CD4-positive, alpha-beta T cell (primary cell): Measurements from ENCODE around the gene MPHOSPH6. TPM values are rescaled to one million over a fixed set of nuclear protein-coding genes. Genes with fewer than 3 reads are reported as not detected.

Experiments
- ATAC-seq: fragments of 200-7000 bp; cut with Tn5 transposase; one replicate; pipeline ENCODE4 v1.10.0; 2022; ENCODE audit warnings: mild to moderate bottlenecking; ENCODE audit not compliant: poor library complexity
- CTCF ChIA-PET: fragments of 350-600 bp; sonication (Branson Sonifier 250); formaldehyde crosslinking; loops from one replicate; lab custom pipeline; 2021; ENCODE audit warnings: antibody characterized with exemption, inconsistent platforms; lab: Charles Lee
- POLR2A ChIA-PET: fragments of 350-600 bp; sonication (Branson Sonifier 250); formaldehyde crosslinking; loops from one replicate; lab custom pipeline; 2021; ENCODE audit warnings: antibody characterized with exemption, inconsistent platforms; lab: Charles Lee
- DNase-seq, 14 experiments: peaks; one replicate each; pipeline ENCODE4 v3.0.0-alpha.2; 2013 to 2020; ENCODE audit warnings: mixed read lengths in 2 of 14
- H3K27ac ChIP-seq, 2 donors: one replicate each; pipeline versions ENCODE4 v1.5.1 to v1.7.0; 2013; ENCODE audit warnings: low read length in 2 of 2, low read depth in 1 of 2, mild to moderate bottlenecking in 1 of 2
- H3K27me3 ChIP-seq, 2 experiments: 1 replicate in 1 of 2; 2 replicates in 1 of 2; pipeline versions ENCODE4 v1.6.1 to v1.7.0; 2013; ENCODE audit warnings: low read length in 2 of 2, control low read depth in 1 of 2, mild to moderate bottlenecking in 1 of 2, moderate library complexity in 1 of 2; ENCODE audit not compliant: insufficient read depth in 2 of 2, control insufficient read depth in 1 of 2
- H3K36me3 ChIP-seq: one replicate; pipeline ENCODE4 v1.6.1; 2013; ENCODE audit warnings: low read length, control low read depth; ENCODE audit not compliant: insufficient read depth
- H3K4me1 ChIP-seq: one replicate; pipeline ENCODE4 v1.6.1; 2013; ENCODE audit warnings: low read length, control low read depth; ENCODE audit not compliant: insufficient read depth
- H3K4me3 ChIP-seq: one replicate; pipeline ENCODE4 v1.5.1; 2013; ENCODE audit warnings: mild to moderate bottlenecking, low read length, moderate library complexity
- H3K9me3 ChIP-seq, 2 experiments: 1 replicate in 1 of 2; 2 replicates in 1 of 2; pipeline versions ENCODE4 v1.6.1 to v1.7.0; 2013; ENCODE audit warnings: low read length in 2 of 2, mild to moderate bottlenecking in 2 of 2, control low read depth in 1 of 2, moderate library complexity in 1 of 2; ENCODE audit not compliant: control insufficient read depth in 1 of 2, insufficient read depth in 1 of 2
- H3K27ac Mint-ChIP-seq: one replicate; pipeline ENCODE4 v1.8.0; 2020; ENCODE audit warnings: mixed read lengths
- H3K27me3 Mint-ChIP-seq: one replicate; pipeline ENCODE4 v1.8.0; 2021; ENCODE audit warnings: mixed read lengths
- H3K36me3 Mint-ChIP-seq: one replicate; pipeline ENCODE4 v1.8.0; 2021; ENCODE audit warnings: low read depth, mixed read lengths
- H3K4me1 Mint-ChIP-seq: one replicate; pipeline ENCODE4 v1.8.0; 2021; ENCODE audit warnings: low read depth, mixed read lengths
- H3K4me3 Mint-ChIP-seq: one replicate; pipeline ENCODE4 v1.8.0; 2020; ENCODE audit warnings: mild to moderate bottlenecking, mixed read lengths
- H3K9me3 Mint-ChIP-seq: one replicate; pipeline ENCODE4 v1.8.0; 2020; ENCODE audit warnings: mixed read lengths
- intact Hi-C, 2 experiments: fragments of 100-400 bp; cut with DNase I in 1 of 2; cut with micrococcal nuclease in 1 of 2; formaldehyde crosslinking; loops; one replicate each; pipeline versions ENCODE4 v1.15.1 to v1.9.0; 2023 to 2025; cut with DNase I, micrococcal nuclease
- total RNA-seq, 174 experiments: library from RNA in 2 of 174; stranded (reverse) in 2 of 174; gene quantifications; one replicate each; pipeline ENCODE4 v1.2.3 and lab custom pipeline; 2021 to 2026
- TF ChIP-seq, protein P1 (sequence below): fragments of 200-600 bp; IDR thresholded peaks from one replicate; pipeline ENCODE4 v1.8.0; 2022; ENCODE audit warnings: antibody characterized with exemption, mild to moderate bottlenecking

MPHOSPH6 gene
- total RNA-seq, 2 experiments from 2014 or later = 14.3 to 15.5 TPM

GRCh38 chr16:82199209-82199608 is 29.2 kb upstream of the MPHOSPH6 start:
- TF ChIP-seq, protein P1, sequence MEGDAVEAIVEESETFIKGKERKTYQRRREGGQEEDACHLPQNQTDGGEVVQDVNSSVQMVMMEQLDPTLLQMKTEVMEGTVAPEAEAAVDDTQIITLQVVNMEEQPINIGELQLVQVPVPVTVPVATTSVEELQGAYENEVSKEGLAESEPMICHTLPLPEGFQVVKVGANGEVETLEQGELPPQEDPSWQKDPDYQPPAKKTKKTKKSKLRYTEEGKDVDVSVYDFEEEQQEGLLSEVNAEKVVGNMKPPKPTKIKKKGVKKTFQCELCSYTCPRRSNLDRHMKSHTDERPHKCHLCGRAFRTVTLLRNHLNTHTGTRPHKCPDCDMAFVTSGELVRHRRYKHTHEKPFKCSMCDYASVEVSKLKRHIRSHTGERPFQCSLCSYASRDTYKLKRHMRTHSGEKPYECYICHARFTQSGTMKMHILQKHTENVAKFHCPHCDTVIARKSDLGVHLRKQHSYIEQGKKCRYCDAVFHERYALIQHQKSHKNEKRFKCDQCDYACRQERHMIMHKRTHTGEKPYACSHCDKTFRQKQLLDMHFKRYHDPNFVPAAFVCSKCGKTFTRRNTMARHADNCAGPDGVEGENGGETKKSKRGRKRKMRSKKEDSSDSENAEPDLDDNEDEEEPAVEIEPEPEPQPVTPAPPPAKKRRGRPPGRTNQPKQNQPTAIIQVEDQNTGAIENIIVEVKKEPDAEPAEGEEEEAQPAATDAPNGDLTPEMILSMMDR = no peak
- H3K9me3 ChIP-seq = no peaks in the 10 kb centered on the region
- H3K27ac ChIP-seq = no peak overlapping the region
- ATAC-seq (no peak), DNase-seq (no peak)
- H3K27me3 Mint-ChIP-seq = no peaks in the 10 kb centered on the region
- no peaks in the 10 kb centered on the region for H3K36me3 ChIP-seq
- no peak overlapping the region for H3K4me3 Mint-ChIP-seq
- ChIA-PET CTCF (no interaction called here), POLR2A (no interaction called here)
- H3K9me3 Mint-ChIP-seq = no peaks in the 10 kb centered on the region
- no peaks in the 10 kb centered on the region for H3K4me1 ChIP-seq
- H3K36me3 Mint-ChIP-seq = no peaks in the 10 kb centered on the region
- H3K4me3 ChIP-seq = no peak overlapping the region
- no peaks in the 10 kb centered on the region for H3K4me1 Mint-ChIP-seq
- no peak overlapping the region for H3K27ac Mint-ChIP-seq
- H3K27me3 ChIP-seq = no peaks in the 10 kb centered on the region
- intact Hi-C loops = no loop called here

DNA sequence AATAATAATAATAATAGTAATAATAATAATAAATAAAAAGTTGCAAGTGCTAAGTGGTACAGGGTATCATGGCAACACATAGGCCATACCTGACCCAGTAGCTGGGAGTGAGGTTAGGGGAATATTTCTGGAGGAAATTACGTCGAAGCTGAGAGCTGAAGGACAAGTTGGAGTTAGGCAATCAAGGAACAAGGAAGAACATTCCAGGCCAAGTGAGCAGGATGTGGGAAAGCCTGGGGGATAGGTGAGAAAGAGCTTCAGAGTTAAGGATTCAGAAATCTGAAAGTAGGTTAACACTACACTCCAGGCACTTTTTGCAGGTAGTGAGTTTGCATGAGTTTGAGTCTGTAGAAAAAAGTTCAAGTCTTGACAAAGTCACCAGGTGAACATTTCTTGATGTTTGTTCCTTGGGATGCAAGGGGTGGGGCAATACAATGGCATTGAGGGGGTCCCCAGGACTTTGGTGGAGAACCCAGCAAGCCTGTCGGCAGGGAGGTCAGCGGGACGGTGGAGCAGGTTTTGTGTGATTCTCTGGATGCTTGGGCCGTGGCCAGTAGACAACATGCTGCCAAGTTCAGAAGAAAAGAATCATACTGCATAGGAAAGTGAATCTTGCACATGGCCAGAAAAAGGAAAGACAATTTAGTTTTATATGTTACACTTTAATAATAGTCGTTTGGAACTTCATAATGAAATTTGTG is 27.7 kb upstream of the MPHOSPH6 start:
- CTCF ChIA-PET = no interaction called here
- no peak overlapping the region for H3K4me3 ChIP-seq
- intact Hi-C loops = no loop called here
- TF ChIP-seq, protein P1 = no peak
- H3K4me1 ChIP-seq = no peaks in the 10 kb centered on the region
- Mint-ChIP-seq H3K4me1 (peaks cover 8% of the 10 kb centered on the region), H3K27me3 (no peaks in the 10 kb centered on the region), H3K36me3 (no peaks in the 10 kb centered on the region), H3K27ac (no peak overlapping the region), H3K9me3 (no peaks in the 10 kb centered on the region), H3K4me3 (no peak overlapping the region)
- POLR2A ChIA-PET = no interaction called here
- H3K36me3 ChIP-seq = no peaks in the 10 kb centered on the region
- H3K9me3 ChIP-seq = no peaks in the 10 kb centered on the region
- H3K27me3 ChIP-seq = no peaks in the 10 kb centered on the region
- ATAC-seq = no peak
- H3K27ac ChIP-seq = no peak overlapping the region
- DNase-seq = no peak

DNA sequence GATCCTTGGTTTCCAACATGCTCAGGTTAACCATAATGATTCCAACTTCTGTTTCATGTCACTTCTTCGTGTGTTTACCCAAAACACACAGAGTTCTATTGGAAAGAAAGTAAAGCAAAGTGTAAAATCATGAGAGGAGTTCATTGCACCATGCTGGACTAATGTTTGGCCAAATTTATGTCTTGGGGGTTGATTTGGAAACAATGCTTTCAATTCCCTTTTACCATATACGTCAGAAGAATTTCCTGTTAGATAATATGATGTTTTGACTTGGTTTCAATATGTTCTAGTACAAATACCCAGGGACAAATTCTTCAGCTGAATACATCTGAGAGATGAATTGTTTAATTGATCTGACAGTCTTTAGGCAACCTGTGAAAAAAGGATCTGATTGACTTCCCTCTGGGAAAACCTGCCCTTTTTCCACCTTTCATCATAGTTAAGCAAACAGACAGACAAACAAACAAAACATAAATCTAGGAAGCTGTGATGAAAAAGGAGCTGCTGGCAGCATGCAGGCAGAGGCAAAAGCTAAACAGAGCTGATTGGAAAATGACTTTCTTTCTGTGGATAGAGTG is 26.0 kb upstream of the MPHOSPH6 start:
- H3K27ac Mint-ChIP-seq = no peak overlapping the region
- CTCF ChIA-PET = no interaction called here

More for the DNA sequence above, 26.0 kb upstream of the MPHOSPH6 start:
- intact Hi-C loops = no loop called here
- Mint-ChIP-seq H3K4me1 (peaks cover 12% of the 10 kb centered on the region), H3K4me3 (no peak overlapping the region), H3K9me3 (no peaks in the 10 kb centered on the region), H3K36me3 (no peaks in the 10 kb centered on the region), H3K27me3 (no peaks in the 10 kb centered on the region)
- H3K4me3 ChIP-seq = no peak overlapping the region
- H3K9me3 ChIP-seq = no peaks in the 10 kb centered on the region
- no peaks in the 10 kb centered on the region for H3K36me3 ChIP-seq
- DNase-seq = peak in 2 of 14 experiments; percentile 34 to 40
- no peaks in the 10 kb centered on the region for H3K27me3 ChIP-seq
- no peak for ATAC-seq
- TF ChIP-seq, protein P1 = no peak
- peaks cover 3% of the 10 kb centered on the region for H3K4me1 ChIP-seq
- no peak overlapping the region for H3K27ac ChIP-seq
- POLR2A ChIA-PET = interaction anchor here (1.3 kb wide), 1 partner anchor 26 kb away, joined by 3 read pairs; the partner anchor contains the start of gene MPHOSPH6
